Stomach (tissue), 9 donors: ENCODE results near the gene MIA. TPM values are rescaled to one million over a fixed set of nuclear protein-coding genes. Genes with fewer than 3 reads are reported as not detected.

Experiments used
- DNase-seq, 2 donors: peaks; one replicate each; pipeline versions ENCODE4 v3.0.0 to v3.0.0-alpha.2; 2013 to 2019
- H3K27ac ChIP-seq, 5 donors: fragments of 200-600 bp in 4 of 5; sonication (generic) in 4 of 5; one replicate each; pipeline ENCODE4 v1.5.1; 2013 to 2019; ENCODE audit warnings: mild to moderate bottlenecking in 1 of 5, moderate library complexity in 1 of 5
- H3K27me3 ChIP-seq, 3 donors: fragments of 200-600 bp; sonication (generic); one replicate each; pipeline ENCODE4 v1.5.1; 2017 to 2019; ENCODE audit warnings: mixed run types in 1 of 3
- H3K36me3 ChIP-seq, 4 donors: fragments of 200-600 bp; sonication (generic); 1 replicate in 3 of 4; 2 replicates in 1 of 4; pipeline ENCODE4 v1.5.1; 2016 to 2019
- H3K4me1 ChIP-seq, 4 donors: fragments of 200-600 bp; sonication (generic); one replicate each; pipeline ENCODE4 v1.5.1; 2016 to 2019
- H3K4me3 ChIP-seq, 4 donors: fragments of 200-600 bp; sonication (generic) in 3 of 4; one replicate each; pipeline ENCODE4 v1.5.1; 2016 to 2019; ENCODE audit warnings: mild to moderate bottlenecking in 1 of 4
- H3K9me3 ChIP-seq, 4 donors: fragments of 200-600 bp; sonication (generic); one replicate each; pipeline ENCODE4 v1.5.1; 2016 to 2019
- EP300 ChIP-seq: sonication (generic); formaldehyde crosslinking; IDR thresholded peaks from one replicate; pipeline ENCODE4 v1.6.1; 2017; ENCODE audit warnings: antibody characterized with exemption
- POLR2A ChIP-seq, 4 donors: fragments of 450-650 bp; IDR thresholded peaks; one replicate each; pipeline ENCODE4 v1.6.1; 2016; ENCODE audit warnings: antibody characterized with exemption in 4 of 4, control low read depth in 2 of 4, mild to moderate bottlenecking in 1 of 4, moderate library complexity in 1 of 4
- POLR2AphosphoS5 ChIP-seq, 3 donors: sonication (generic); formaldehyde crosslinking; IDR thresholded peaks; one replicate each; pipeline ENCODE4 v1.6.1; 2016; ENCODE audit warnings: antibody characterized with exemption in 3 of 3
- WGBS, 5 donors: extraction: QIAGEN DNeasy Blood & Tissue Kit in 3 of 5; methylation state at CpG; one replicate each; pipeline versions ENCODE4 v1.1.5 to v1.1.7; 2013 to 2018; 5-methylcytosine and 5-hydroxymethylcytosine counted together
- intact Hi-C: fragments of 100-400 bp; cut with DNase I; formaldehyde crosslinking; loops from one replicate; pipeline ENCODE4 v1.15.1; 2023; ENCODE audit warnings: low total_unique reads
- polyA plus RNA-seq, 3 donors: library from polyadenylated mRNA; stranded (reverse); fragments of 200-250 nt; gene quantifications; one replicate each; pipeline ENCODE4 v1.2.3, GENCODE V29; 2013
- total RNA-seq, 5 donors: library from RNA; depleted of rRNA; stranded (reverse); fragments of >200 nt; gene quantifications; one replicate each; pipeline versions ENCODE4 v1.1.0 to v1.2.3, GENCODE V29; 2014 to 2016
- TF ChIP-seq, protein P1 (sequence below), 7 experiments: fragments of 450-650 bp in 4 of 7; fragments of 200-600 bp in 3 of 7; sonication (generic) in 3 of 7; IDR thresholded peaks; one replicate each; pipeline ENCODE4 v1.5.1; 2016 to 2019; ENCODE audit warnings: antibody characterized with exemption in 7 of 7, control low read depth in 2 of 7, mild to moderate bottlenecking in 1 of 7
- donor health status: healthy with polysubstance abuse.
- donor health status: Bipolar disorder and iron deficiency.
- donor health status: healthy.

Gene MIA
- total and polyA plus RNA-seq, 8 donors, result 2.8 to 10.1 (median 5.5) TPM; not detected in 4

DNA sequence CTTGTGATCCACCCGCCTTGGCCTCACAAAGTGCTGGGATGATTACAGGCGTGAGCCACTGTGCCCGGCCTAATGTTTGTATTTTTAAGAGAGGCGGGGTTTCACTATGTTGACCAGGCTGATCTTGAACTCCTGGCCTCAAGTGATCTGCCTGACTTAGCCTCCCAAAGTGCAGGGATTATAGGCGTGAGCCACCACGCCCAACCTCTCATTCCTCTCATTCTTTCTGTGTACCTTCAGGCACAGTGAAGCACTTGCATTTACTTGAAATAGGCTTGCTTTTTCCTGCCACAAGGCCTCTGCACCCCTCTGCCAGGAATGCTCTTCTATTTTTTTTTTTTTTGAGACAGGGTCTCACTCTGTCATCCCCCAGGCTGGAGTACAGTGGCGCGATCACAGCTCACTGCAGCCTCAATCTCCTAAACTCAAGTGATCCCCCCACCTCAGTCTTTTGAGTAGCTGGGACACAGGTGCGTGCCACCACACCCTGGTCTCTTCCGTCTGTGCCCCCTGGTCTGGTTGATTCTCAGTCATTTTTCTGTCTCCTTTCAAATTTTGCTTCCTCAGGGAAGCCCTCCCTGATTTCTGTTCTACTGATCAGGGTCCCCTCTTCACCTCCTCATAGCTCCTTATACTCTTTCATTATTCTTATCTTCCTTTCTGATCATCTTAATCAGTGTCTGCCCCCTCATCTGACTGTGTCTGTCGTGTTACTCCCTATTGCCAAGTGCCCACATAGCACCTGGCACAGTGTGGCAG lies 40.1 kb upstream of the MIA start:
- intact Hi-C loops, result no loop called here
- TF ChIP-seq, protein P1, sequence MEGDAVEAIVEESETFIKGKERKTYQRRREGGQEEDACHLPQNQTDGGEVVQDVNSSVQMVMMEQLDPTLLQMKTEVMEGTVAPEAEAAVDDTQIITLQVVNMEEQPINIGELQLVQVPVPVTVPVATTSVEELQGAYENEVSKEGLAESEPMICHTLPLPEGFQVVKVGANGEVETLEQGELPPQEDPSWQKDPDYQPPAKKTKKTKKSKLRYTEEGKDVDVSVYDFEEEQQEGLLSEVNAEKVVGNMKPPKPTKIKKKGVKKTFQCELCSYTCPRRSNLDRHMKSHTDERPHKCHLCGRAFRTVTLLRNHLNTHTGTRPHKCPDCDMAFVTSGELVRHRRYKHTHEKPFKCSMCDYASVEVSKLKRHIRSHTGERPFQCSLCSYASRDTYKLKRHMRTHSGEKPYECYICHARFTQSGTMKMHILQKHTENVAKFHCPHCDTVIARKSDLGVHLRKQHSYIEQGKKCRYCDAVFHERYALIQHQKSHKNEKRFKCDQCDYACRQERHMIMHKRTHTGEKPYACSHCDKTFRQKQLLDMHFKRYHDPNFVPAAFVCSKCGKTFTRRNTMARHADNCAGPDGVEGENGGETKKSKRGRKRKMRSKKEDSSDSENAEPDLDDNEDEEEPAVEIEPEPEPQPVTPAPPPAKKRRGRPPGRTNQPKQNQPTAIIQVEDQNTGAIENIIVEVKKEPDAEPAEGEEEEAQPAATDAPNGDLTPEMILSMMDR (IDR thresholded peaks at IDR 0.05), result no peak
- TF ChIP-seq EP300 (no peak), POLR2AphosphoS5 (IDR thresholded peaks at IDR 0.05) (peak in 1 of 3 donors; percentile 6), POLR2A (IDR thresholded peaks at IDR 0.05) (no peak)
- H3K27ac ChIP-seq, result peak overlapping the region in 4 of 5 donors; percentile 3 to 43 (median 28)
- no peaks in the 10 kb centered on the region for H3K27me3 ChIP-seq
- H3K36me3 ChIP-seq, result peaks cover 76 to 100% (median 100%) of the 10 kb centered on the region in 4 donors
- H3K4me1 ChIP-seq, result peaks cover 0 to 23% (median 14%) of the 10 kb centered on the region in 4 donors
- 75 to 82% (median 77%) methylated on average over 11 of the region's 11 CpGs for WGBS, 5 donors
- H3K4me3 ChIP-seq, result no peak overlapping the region
- no peak for DNase-seq
- no peaks in the 10 kb centered on the region for H3K9me3 ChIP-seq

DNA sequence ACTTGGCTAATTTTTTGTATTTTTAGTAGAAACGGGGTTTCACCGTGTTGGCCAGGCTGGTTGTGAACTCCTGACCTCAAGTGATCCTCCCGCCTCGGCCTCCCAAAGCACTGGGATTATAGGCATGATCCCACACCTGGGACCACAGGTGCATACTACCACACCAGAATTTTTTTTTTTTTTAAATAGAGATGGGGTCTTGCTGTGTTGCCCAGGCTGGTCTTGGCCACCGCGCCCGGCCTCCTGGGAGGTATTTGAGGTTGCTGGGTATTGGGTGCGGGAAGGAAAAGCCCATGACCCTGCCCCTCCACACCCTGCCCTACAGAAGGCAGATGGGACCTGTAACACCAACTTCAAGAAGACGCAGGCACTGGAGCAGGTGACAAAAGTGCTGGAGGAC lies 38.7 kb upstream of the MIA start:
- TF ChIP-seq, protein P1 (IDR thresholded peaks at IDR 0.05), result no peak
- TF ChIP-seq POLR2AphosphoS5 (IDR thresholded peaks at IDR 0.05) (no peak), EP300 (no peak), POLR2A (IDR thresholded peaks at IDR 0.05) (no peak)
- 83 to 93% (median 89%) methylated on average over 9 of the region's 9 CpGs for WGBS, 5 donors
- H3K4me1 ChIP-seq, result peaks cover 0 to 25% (median 16%) of the 10 kb centered on the region in 4 donors
- H3K27ac ChIP-seq, result peak overlapping the region in 2 of 5 donors; percentile 1 to 37
- no peaks in the 10 kb centered on the region for H3K27me3 ChIP-seq
- no peaks in the 10 kb centered on the region for H3K9me3 ChIP-seq
- no peak for DNase-seq
- intact Hi-C loops, result no loop called here
- no peak overlapping the region for H3K4me3 ChIP-seq
- H3K36me3 ChIP-seq, result peaks cover 61 to 96% (median 94%) of the 10 kb centered on the region in 4 donors

DNA sequence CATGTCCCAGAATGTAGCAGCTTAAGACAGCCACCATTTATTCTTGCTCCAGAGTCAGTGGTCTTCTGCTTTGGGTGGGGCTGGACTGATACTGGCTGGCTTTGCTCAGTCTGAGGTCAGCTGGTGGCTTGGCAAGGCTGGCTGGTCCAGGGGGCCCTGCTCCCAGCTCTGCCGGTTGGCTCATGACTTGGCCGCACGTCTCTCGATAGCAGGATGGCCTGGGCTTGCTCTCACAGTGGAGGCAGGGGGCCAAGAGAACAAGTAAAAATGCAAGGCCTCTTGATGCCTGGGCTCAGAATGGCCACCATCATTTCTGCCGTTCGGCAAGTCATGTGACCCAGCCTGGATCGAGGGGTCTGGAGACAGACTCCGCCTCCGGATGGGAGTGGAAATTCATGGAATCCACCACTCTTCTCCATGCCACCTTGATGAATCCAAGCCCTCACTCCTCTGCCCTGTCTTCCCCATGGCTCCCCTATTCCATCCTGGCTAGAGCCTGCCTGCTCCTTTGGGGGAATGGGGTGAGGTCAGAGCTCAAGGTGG lies 38.1 kb upstream of the MIA start:
- Histone ChIP-seq H3K27ac (peak overlapping the region in 2 of 5 donors; percentile 4 to 37), H3K4me1 (peaks cover 0 to 25% (median 16%) of the 10 kb centered on the region in 4 donors), H3K9me3 (no peaks in the 10 kb centered on the region), H3K27me3 (no peaks in the 10 kb centered on the region), H3K4me3 (no peak overlapping the region), H3K36me3 (peaks cover 58 to 93% (median 91%) of the 10 kb centered on the region in 4 donors)
- intact Hi-C loops, result no loop called here
- 84 to 93% (median 86%) methylated on average over 9 of the region's 9 CpGs for WGBS, 5 donors
- no peak for DNase-seq
- TF ChIP-seq POLR2AphosphoS5 (IDR thresholded peaks at IDR 0.05) (no peak), POLR2A (IDR thresholded peaks at IDR 0.05) (no peak), EP300 (no peak)
- TF ChIP-seq, protein P1 (IDR thresholded peaks at IDR 0.05), result no peak

DNA sequence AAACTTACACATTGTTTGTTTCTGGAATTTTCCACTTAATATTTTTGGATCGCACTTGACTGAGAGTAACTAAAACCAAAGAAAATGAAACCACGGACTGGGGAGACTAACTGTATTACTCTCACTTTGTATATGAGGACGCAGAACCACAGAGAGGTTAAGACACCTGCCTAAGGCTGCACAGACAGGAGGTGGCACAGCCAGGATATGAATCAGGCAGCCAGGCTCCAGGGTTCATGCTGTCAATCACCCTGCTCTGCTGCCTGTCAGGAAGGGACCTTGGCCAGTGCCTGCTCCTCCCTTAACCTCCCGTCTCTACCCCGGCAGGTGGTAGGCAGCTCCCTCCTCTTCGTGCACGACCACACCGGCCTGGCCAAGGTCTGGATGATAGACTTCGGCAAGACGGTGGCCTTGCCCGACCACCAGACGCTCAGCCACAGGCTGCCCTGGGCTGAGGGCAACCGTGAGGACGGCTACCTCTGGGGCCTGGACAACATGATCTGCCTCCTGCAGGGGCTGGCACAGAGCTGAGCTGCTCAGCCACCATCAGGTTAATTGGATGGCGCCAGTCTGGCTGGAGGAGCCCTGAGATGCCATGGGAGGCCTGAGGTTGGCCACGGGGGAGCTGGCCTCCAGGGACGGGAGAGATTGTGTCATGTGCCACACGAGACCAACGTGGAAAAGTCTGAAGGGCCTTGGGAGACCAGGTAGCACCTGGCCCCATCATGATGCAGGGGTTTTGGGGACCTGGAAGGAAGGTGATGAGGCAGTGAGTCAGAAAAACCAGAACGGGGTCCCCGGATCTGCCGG lies 36.1 kb upstream of the MIA start:
- 78 to 85% (median 83%) methylated on average over 13 to 22 of the region's 22 CpGs for WGBS, 5 donors
- Histone ChIP-seq H3K9me3 (no peaks in the 10 kb centered on the region), H3K4me1 (peaks cover 0 to 25% (median 16%) of the 10 kb centered on the region in 4 donors), H3K4me3 (no peak overlapping the region), H3K27ac (peak overlapping the region in 2 of 5 donors; percentile 42 to 62), H3K36me3 (peaks cover 39 to 86% (median 75%) of the 10 kb centered on the region in 4 donors), H3K27me3 (no peaks in the 10 kb centered on the region)
- intact Hi-C loops, result no loop called here
- TF ChIP-seq, protein P1 (IDR thresholded peaks at IDR 0.05), result no peak
- TF ChIP-seq POLR2AphosphoS5 (IDR thresholded peaks at IDR 0.05) (no peak), EP300 (no peak), POLR2A (IDR thresholded peaks at IDR 0.05) (no peak)
- no peak for DNase-seq
